HCT116 (cell line): ENCODE results near the gene UAP1. TPM values are rescaled to one million over a fixed set of nuclear protein-coding genes. Genes with fewer than 3 reads are reported as not detected.

Experiments
- ATAC-seq: fragments of 200-7000 bp; cut with Tn5 transposase; 2 replicates; pipeline ENCODE4 v1.9.1; 2020; ENCODE audit warnings: mild to moderate bottlenecking, moderate library complexity
- BruUV-seq: library from RNA; stranded (reverse); fragments of 400-500 nt; replicated peaks from 2 replicates; lab custom pipeline; 2021; lab: Mats Ljungman, UMichigan
- CTCF ChIA-PET: fragments of 300-600 bp; sonication (Branson Sonifier 250); formaldehyde crosslinking; loops from one replicate; lab custom pipeline; 2021; ENCODE audit warnings: antibody characterized with exemption; lab: Charles Lee
- POLR2A ChIA-PET: fragments of 300-600, 350-600 bp; sonication (Branson Sonifier 250); formaldehyde crosslinking; loops from one replicate; lab custom pipeline; 2021; ENCODE audit warnings: antibody characterized with exemption; lab: Charles Lee
- RAD21 ChIA-PET, 2 experiments: fragments of 300-600 bp; sonication (Branson Sonifier 250); formaldehyde crosslinking; loops; one replicate each; lab custom pipeline; 2023; ENCODE audit warnings: low total read pairs in 2 of 2; ENCODE audit not compliant: uncharacterized antibody in 2 of 2, unreplicated experiment in 2 of 2, low non-redundant PET in 1 of 2; lab: Charles Lee
- DNase-seq: peaks from one replicate; pipeline ENCODE4 v3.0.0-alpha.2; 2010; ENCODE audit warnings: low read depth, low spot score
- H2AFZ ChIP-seq: fragments of 200-600 bp; shearing (Covaris generic), sonication (generic); 2 replicates; pipeline ENCODE4 v1.6.1; 2017; ENCODE audit warnings: low read depth, mixed run types, mixed read lengths, antibody characterized with exemption, low read length; ENCODE audit not compliant: poor library complexity, severe bottlenecking
- H3K27ac ChIP-seq: 2 replicates; pipeline ENCODE4 v1.5.1; 2012; ENCODE audit warnings: low read depth, low read length
- H3K27me3 ChIP-seq: fragments of 200-600 bp; sonication (generic); 2 replicates; pipeline ENCODE4 v1.6.1; 2016; ENCODE audit warnings: mixed run types, low read length, mixed read lengths; ENCODE audit not compliant: insufficient read depth
- H3K36me3 ChIP-seq, 2 experiments: fragments of 200-500 bp in 1 of 2; fragments of 200-600 bp in 1 of 2; sonication (Bioruptor generic) in 1 of 2; sonication (generic) in 1 of 2; 2 replicates each; pipeline versions ENCODE4 v1.5.1 to v1.6.1; 2014 to 2016; ENCODE audit warnings: low read length in 2 of 2, inconsistent platforms in 1 of 2, mixed read lengths in 1 of 2, mixed run types in 1 of 2; ENCODE audit not compliant: insufficient read depth in 2 of 2, control insufficient read depth in 1 of 2
- H3K4me1 ChIP-seq, 2 experiments: fragments of 200-600 bp in 1 of 2; sonication (generic) in 1 of 2; 2 replicates each; pipeline versions ENCODE4 v1.5.1 to v1.6.1; 2012 to 2017; ENCODE audit warnings: low read length in 2 of 2, inconsistent platforms in 1 of 2, mild to moderate bottlenecking in 1 of 2, mixed read lengths in 1 of 2, mixed run types in 1 of 2, moderate library complexity in 1 of 2; ENCODE audit not compliant: insufficient read depth in 2 of 2, control insufficient read depth in 1 of 2
- H3K4me2 ChIP-seq: fragments of 200-600 bp; sonication (generic); 2 replicates; pipeline ENCODE4 v1.6.1; 2017; ENCODE audit warnings: mixed run types, low read length, mixed read lengths
- H3K4me3 ChIP-seq, 2 experiments: fragments of 200-600 bp in 1 of 2; sonication (generic) in 1 of 2; replicated peaks in 1 of 2; 2 replicates each; pipeline ENCODE4 v1.5.1; 2011 to 2016; ENCODE audit warnings: low read length in 2 of 2, control low read depth in 1 of 2, low read depth in 1 of 2, mild to moderate bottlenecking in 1 of 2, mixed read lengths in 1 of 2, mixed run types in 1 of 2
- H3K79me2 ChIP-seq: fragments of 200-600 bp; sonication (generic); 2 replicates; pipeline ENCODE4 v1.6.1; 2017; ENCODE audit warnings: mild to moderate bottlenecking, mixed run types, low read length, moderate library complexity, mixed read lengths; ENCODE audit not compliant: insufficient read depth
- H3K9ac ChIP-seq: fragments of 200-600 bp; sonication (generic); 2 replicates; pipeline ENCODE4 v1.6.1; 2016; ENCODE audit warnings: low read length, mixed read lengths
- H3K9me2 ChIP-seq: fragments of 200-600 bp; sonication (generic), shearing (Covaris generic); 2 replicates; pipeline ENCODE4 v1.6.1; 2017; ENCODE audit warnings: mixed run types, mild to moderate bottlenecking, moderate library complexity; ENCODE audit not compliant: insufficient read depth
- H3K9me3 ChIP-seq, 2 experiments: fragments of 200-500 bp in 1 of 2; fragments of 200-600 bp in 1 of 2; sonication (Bioruptor generic) in 1 of 2; sonication (generic) in 1 of 2; 2 replicates each; pipeline ENCODE4 v1.6.1; 2014 to 2017; ENCODE audit warnings: low read length in 2 of 2, mixed read lengths in 2 of 2, inconsistent platforms in 1 of 2, low read depth in 1 of 2, mild to moderate bottlenecking in 1 of 2, mixed run types in 1 of 2, moderate library complexity in 1 of 2; ENCODE audit not compliant: control insufficient read depth in 1 of 2, insufficient read depth in 1 of 2
- H4K20me1 ChIP-seq: fragments of 200-600 bp; sonication (generic), shearing (Covaris generic); 2 replicates; pipeline ENCODE4 v1.6.1; 2017; ENCODE audit warnings: mixed run types, mild to moderate bottlenecking, moderate library complexity; ENCODE audit not compliant: insufficient read depth
- CBX3 ChIP-seq: IDR thresholded peaks from 2 replicates; pipeline ENCODE4 v1.6.1; 2012; ENCODE audit warnings: low read depth
- EGR1 ChIP-seq: IDR thresholded peaks from 2 replicates; pipeline ENCODE4 v1.6.1; 2012; ENCODE audit warnings: low read depth
- ELF1 ChIP-seq: IDR thresholded peaks from 2 replicates; pipeline ENCODE4 v1.6.1; 2012; ENCODE audit warnings: low read depth, borderline replicate concordance
- EZH2 ChIP-seq: fragments of 200-600 bp; sonication (generic); IDR thresholded peaks from 2 replicates; pipeline ENCODE4 v1.6.1; 2017; ENCODE audit warnings: antibody characterized with exemption, mixed run types
- EZH2phosphoT487 ChIP-seq: fragments of 200-600 bp; IDR thresholded peaks from 2 replicates; pipeline ENCODE4 v1.6.1; 2018; ENCODE audit warnings: antibody characterized with exemption, borderline replicate concordance
- JUND ChIP-seq: IDR thresholded peaks from 2 replicates; pipeline ENCODE4 v1.6.1; 2012
- POLR2A ChIP-seq: IDR thresholded peaks from 2 replicates; pipeline ENCODE4 v1.7.0; 2011; ENCODE audit warnings: borderline replicate concordance; ENCODE audit not compliant: insufficient read depth, insufficient read length; ENCODE audit errors: extremely low read depth
- POLR2AphosphoS5 ChIP-seq: IDR thresholded peaks from 2 replicates; pipeline ENCODE4 v1.6.1; 2011; ENCODE audit warnings: mild to moderate bottlenecking, low read depth, low read length, moderate library complexity
- RAD21 ChIP-seq: IDR thresholded peaks from 2 replicates; pipeline ENCODE4 v1.6.1; 2012; ENCODE audit warnings: low read depth, mild to moderate bottlenecking
- SIN3A ChIP-seq: IDR thresholded peaks from 2 replicates; pipeline ENCODE4 v1.6.1; 2012; ENCODE audit warnings: low read depth
- SP1 ChIP-seq: IDR thresholded peaks from 2 replicates; pipeline ENCODE4 v1.6.1; 2012; ENCODE audit warnings: low read depth
- SRF ChIP-seq: IDR thresholded peaks from 2 replicates; pipeline ENCODE4 v1.6.1; 2012; ENCODE audit warnings: low read depth
- TCF7L2 ChIP-seq: IDR thresholded peaks from 2 replicates; pipeline ENCODE4 v1.7.0; 2011; ENCODE audit warnings: borderline replicate concordance, inconsistent platforms; ENCODE audit not compliant: insufficient read depth, insufficient read length; ENCODE audit errors: extremely low read depth
- YY1 ChIP-seq: IDR thresholded peaks from 2 replicates; pipeline ENCODE4 v1.6.1; 2011; ENCODE audit warnings: low read length, low read depth, moderate library complexity, mild to moderate bottlenecking; ENCODE audit not compliant: insufficient replicate concordance; ENCODE audit errors: extremely low read depth
- ZFX ChIP-seq: fragments of 450-650 bp; IDR thresholded peaks from 2 replicates; pipeline ENCODE4 v1.6.1; 2017
- ZNF274 ChIP-seq: fragments of 200-500 bp; sonication (Bioruptor generic); IDR thresholded peaks from 2 replicates; pipeline ENCODE4 v1.6.1; 2014; ENCODE audit warnings: mild to moderate bottlenecking, low read depth, low read length, inconsistent platforms
- intact Hi-C: fragments of 100-400 bp; cut with micrococcal nuclease; formaldehyde crosslinking; loops from 2 replicates; pipeline ENCODE4 v1.10.0; 2022
- total RNA-seq: library from RNA; stranded (reverse); gene quantifications from one replicate; pipeline ENCODE4 v1.2.1, GENCODE V29; 2021; ENCODE audit not compliant: unreplicated experiment
- TF ChIP-seq, protein P1 (sequence below): IDR thresholded peaks from 2 replicates; pipeline ENCODE4 v1.6.1; 2011; ENCODE audit warnings: mild to moderate bottlenecking, low read length, moderate library complexity; ENCODE audit not compliant: insufficient replicate concordance; ENCODE audit errors: extremely low read depth
- TF ChIP-seq, protein P2 (sequence below), 3 experiments: fragments of 200-600 bp in 1 of 3; sonication (generic) in 1 of 3; IDR thresholded peaks in 2 of 3; conservative IDR thresholded peaks in 1 of 3; 2 replicates each; pipeline ENCODE4 v1.5.1; 2012 to 2017; ENCODE audit warnings: low read depth in 2 of 3, low read length in 2 of 3, antibody characterized with exemption in 1 of 3, borderline replicate concordance in 1 of 3, control low read depth in 1 of 3, mild to moderate bottlenecking in 1 of 3, mixed read lengths in 1 of 3, mixed run types in 1 of 3, moderate library complexity in 1 of 3; ENCODE audit not compliant: insufficient read depth in 1 of 3
- TF ChIP-seq, protein P3 (sequence below): IDR thresholded peaks from 2 replicates; pipeline ENCODE4 v1.6.1; 2012
- TF ChIP-seq, protein P4 (sequence below): IDR thresholded peaks from 2 replicates; pipeline ENCODE4 v1.6.1; 2012; ENCODE audit warnings: low read depth

UAP1 gene
- total RNA-seq, 1 experiment from 2014 or later = 51.4 TPM

DNA sequence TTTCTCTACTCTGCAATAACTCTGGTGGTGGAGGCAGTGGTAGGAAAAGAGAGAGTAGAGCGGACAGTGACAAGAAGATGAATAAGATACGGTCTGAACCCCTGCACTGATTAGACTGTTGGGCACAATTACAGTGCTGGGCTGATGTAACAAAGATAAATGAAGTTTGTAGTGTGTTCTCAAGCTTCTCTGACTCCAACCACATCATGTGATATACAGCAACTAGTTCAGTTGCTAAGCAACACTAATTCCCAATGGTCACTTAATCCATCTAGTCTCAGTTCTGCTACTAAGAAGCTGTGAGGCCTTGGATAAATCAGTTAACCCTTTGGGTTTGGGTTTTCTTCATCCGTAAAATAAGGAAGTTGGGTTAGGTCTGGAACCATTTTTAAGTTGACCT, 88.1 kb downstream of the UAP1 start:
- H3K27ac ChIP-seq = no peak overlapping the region
- RAD21 ChIA-PET = no interaction called here
- intact Hi-C loops = no loop called here

More for the DNA sequence above, 88.1 kb downstream of the UAP1 start:
- ATAC-seq (no peak), DNase-seq (no peak)
- Histone ChIP-seq H3K27me3 (no peaks in the 10 kb centered on the region), H3K4me2 (no peak overlapping the region), H2AFZ (no peak overlapping the region), H4K20me1 (no peaks in the 10 kb centered on the region), H3K9me3 (no peaks in the 10 kb centered on the region), H3K36me3 (no peaks in the 10 kb centered on the region), H3K9me2 (no peaks in the 10 kb centered on the region), H3K79me2 (no peaks in the 10 kb centered on the region), H3K4me1 (no peaks in the 10 kb centered on the region), H3K9ac (no peak overlapping the region), H3K4me3 (no peak overlapping the region)
- no TSS peak for BruUV-seq
- TF ChIP-seq, protein P1, sequence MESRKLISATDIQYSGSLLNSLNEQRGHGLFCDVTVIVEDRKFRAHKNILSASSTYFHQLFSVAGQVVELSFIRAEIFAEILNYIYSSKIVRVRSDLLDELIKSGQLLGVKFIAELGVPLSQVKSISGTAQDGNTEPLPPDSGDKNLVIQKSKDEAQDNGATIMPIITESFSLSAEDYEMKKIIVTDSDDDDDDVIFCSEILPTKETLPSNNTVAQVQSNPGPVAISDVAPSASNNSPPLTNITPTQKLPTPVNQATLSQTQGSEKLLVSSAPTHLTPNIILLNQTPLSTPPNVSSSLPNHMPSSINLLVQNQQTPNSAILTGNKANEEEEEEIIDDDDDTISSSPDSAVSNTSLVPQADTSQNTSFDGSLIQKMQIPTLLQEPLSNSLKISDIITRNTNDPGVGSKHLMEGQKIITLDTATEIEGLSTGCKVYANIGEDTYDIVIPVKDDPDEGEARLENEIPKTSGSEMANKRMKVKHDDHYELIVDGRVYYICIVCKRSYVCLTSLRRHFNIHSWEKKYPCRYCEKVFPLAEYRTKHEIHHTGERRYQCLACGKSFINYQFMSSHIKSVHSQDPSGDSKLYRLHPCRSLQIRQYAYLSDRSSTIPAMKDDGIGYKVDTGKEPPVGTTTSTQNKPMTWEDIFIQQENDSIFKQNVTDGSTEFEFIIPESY = no peak
- TF ChIP-seq, protein P2, sequence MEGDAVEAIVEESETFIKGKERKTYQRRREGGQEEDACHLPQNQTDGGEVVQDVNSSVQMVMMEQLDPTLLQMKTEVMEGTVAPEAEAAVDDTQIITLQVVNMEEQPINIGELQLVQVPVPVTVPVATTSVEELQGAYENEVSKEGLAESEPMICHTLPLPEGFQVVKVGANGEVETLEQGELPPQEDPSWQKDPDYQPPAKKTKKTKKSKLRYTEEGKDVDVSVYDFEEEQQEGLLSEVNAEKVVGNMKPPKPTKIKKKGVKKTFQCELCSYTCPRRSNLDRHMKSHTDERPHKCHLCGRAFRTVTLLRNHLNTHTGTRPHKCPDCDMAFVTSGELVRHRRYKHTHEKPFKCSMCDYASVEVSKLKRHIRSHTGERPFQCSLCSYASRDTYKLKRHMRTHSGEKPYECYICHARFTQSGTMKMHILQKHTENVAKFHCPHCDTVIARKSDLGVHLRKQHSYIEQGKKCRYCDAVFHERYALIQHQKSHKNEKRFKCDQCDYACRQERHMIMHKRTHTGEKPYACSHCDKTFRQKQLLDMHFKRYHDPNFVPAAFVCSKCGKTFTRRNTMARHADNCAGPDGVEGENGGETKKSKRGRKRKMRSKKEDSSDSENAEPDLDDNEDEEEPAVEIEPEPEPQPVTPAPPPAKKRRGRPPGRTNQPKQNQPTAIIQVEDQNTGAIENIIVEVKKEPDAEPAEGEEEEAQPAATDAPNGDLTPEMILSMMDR (IDR thresholded peaks at IDR 0.05 in 2 of 3, conservative IDR thresholded peaks at IDR 0.05 in 1 of 3; ENCODE audit: borderline replicate concordance in 1 of 3, insufficient read depth in 1 of 3, low read depth in 2 of 3, low read length in 2 of 3) = no peak
- TF ChIP-seq EZH2 (no peak), SIN3A (no peak), YY1 (no peak), CBX3 (no peak), JUND (no peak), EGR1 (no peak), ZFX (no peak), ELF1 (no peak), EZH2phosphoT487 (no peak), POLR2AphosphoS5 (no peak), ZNF274 (no peak), TCF7L2 (no peak), SRF (no peak), RAD21 (no peak), POLR2A (no peak), SP1 (no peak)
- TF ChIP-seq, protein P3, sequence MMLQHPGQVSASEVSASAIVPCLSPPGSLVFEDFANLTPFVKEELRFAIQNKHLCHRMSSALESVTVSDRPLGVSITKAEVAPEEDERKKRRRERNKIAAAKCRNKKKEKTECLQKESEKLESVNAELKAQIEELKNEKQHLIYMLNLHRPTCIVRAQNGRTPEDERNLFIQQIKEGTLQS = no peak
- TF ChIP-seq, protein P4, sequence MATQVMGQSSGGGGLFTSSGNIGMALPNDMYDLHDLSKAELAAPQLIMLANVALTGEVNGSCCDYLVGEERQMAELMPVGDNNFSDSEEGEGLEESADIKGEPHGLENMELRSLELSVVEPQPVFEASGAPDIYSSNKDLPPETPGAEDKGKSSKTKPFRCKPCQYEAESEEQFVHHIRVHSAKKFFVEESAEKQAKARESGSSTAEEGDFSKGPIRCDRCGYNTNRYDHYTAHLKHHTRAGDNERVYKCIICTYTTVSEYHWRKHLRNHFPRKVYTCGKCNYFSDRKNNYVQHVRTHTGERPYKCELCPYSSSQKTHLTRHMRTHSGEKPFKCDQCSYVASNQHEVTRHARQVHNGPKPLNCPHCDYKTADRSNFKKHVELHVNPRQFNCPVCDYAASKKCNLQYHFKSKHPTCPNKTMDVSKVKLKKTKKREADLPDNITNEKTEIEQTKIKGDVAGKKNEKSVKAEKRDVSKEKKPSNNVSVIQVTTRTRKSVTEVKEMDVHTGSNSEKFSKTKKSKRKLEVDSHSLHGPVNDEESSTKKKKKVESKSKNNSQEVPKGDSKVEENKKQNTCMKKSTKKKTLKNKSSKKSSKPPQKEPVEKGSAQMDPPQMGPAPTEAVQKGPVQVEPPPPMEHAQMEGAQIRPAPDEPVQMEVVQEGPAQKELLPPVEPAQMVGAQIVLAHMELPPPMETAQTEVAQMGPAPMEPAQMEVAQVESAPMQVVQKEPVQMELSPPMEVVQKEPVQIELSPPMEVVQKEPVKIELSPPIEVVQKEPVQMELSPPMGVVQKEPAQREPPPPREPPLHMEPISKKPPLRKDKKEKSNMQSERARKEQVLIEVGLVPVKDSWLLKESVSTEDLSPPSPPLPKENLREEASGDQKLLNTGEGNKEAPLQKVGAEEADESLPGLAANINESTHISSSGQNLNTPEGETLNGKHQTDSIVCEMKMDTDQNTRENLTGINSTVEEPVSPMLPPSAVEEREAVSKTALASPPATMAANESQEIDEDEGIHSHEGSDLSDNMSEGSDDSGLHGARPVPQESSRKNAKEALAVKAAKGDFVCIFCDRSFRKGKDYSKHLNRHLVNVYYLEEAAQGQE = no peak
- POLR2A ChIA-PET = no interaction called here
- CTCF ChIA-PET = no interaction called here
